ENCODE data around the gene TIA1.
"Not testable (repeated sequence)": the region's sequence is repeated elsewhere in the genome, so short reads cannot be mapped to it uniquely, and the experiment has no call there.

TIA1 gene

DNA sequence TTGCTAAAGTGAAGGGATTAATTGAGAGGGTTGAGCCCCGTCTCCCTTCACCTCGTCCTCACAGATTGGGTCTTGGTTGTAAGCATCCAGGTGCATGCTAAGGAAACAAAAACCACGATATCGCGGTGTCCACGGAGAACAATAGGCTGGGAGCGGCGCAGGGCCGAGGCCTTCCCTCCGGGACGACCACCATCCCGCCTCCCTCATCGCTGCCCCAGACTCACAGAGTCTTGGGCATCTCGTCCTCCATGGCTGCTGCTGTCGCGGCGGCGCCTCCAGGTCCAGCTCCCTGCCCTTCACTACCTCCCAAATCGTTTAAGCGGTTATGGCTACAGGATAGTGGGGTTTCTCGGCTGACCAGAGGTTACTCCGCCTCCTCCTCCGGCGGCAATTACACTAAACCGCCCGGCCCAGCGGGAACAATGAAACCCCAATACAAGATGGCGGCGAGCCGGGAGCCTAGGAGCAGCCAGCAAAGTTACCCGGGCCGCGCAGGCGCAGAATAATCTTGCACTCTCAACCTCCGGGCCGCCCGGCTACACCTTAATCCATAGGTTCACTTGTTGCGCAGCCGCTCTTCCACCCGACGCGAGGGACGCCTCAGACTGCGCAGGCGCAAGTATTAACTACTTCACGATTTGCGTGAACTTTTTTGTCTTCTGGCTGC lies at the start of gene TIA1:
TIA1 (minus strand) TSS at position 448 of the 667 bp plus-strand sequence; CDS start at position 250, 198 bp downstream.
- peak; percentile 97 for DNase-seq

DNA sequence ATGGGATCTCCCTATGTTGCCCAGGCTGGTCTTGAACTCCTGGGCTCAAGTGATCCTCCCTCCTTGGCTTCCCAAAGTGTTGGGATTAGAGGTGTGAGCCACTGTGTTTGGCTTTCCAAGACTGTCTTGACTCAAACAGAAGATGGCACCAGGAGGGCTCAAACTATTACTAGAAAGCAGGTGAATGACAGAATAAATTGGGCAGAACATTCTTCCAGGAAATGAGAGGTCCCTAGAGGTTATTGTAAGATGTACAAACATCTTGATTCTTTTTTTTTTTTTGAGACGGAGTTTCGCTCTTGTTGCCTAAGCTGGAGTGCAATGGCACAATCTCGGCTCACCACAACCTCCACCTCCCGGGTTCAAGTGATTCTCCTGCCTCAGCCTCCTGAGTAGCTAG lies 49.4 kb upstream of the TIA1 start:
- DNase-seq: not testable (repeated sequence)

GRCh38 chr2:70283500-70284191 lies 35.2 kb upstream of the TIA1 start:
- no peak for DNase-seq

DNA sequence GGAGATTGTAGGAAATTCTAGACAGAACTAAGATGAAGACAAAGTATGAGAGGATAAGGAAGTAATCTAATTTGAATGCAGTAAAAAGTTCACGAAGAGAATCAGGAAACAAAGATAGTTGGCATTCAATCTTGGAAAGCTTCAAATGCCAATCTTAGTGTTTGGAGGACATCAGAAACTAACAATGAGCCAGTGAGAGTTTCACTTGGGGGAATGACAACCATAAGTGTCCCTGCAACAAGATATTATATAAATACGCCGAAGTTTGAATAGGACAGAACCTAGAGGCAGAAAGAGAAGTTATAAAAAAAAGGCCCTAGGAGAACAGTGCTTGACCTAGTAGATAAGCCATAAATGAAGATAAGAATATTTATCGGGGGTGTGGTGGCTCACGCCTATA lies 34.0 kb upstream of the TIA1 start:
- DNase-seq: no peak

GRCh38 chr2:70280242-70280798 lies 31.9 kb upstream of the TIA1 start:
- no peak for DNase-seq

- no peak for DNase-seq
These were observed 21.9 kb upstream of the TIA1 start for GRCh38 chr2:70270323-70270722.

- not testable (repeated sequence) for DNase-seq
These were observed 21.2 kb upstream of the TIA1 start for GRCh38 chr2:70269422-70270302.

DNA sequence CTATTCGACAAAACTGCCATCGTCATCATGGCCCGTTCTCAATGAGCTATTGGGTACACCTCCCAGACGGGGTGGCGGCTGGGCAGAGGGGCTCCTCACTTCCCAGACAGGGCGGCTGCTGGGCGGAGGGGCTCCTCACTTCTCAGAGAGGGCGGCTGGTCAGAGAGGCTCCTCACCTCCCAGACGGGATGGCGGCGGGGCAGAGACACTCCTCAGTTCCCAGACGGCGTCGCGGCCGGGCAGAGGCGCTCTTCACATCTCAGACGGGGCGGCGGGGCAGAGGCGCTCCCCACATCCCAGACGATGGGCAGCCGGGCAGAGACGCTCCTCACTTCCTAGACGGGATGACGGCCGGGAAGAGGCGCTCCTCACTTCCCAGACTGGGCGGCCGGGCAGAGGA lies 18.5 kb upstream of the TIA1 start:
- DNase-seq: not testable (repeated sequence)

- DNase-seq: no peak
These were observed 13.1 kb upstream of the TIA1 start for GRCh38 chr2:70261501-70261900.

- no peak for DNase-seq
These were observed 10.1 kb upstream of the TIA1 start for GRCh38 chr2:70258532-70258875.

- no peak for DNase-seq
These were observed 7.3 kb upstream of the TIA1 start for GRCh38 chr2:70255637-70256314.

GRCh38 chr2:70250434-70250833 lies 2.0 kb upstream of the TIA1 start:
- DNase-seq: no peak

- no peak for DNase-seq
These were observed 856 bp downstream of the TIA1 start for GRCh38 chr2:70247364-70248180.

DNA sequence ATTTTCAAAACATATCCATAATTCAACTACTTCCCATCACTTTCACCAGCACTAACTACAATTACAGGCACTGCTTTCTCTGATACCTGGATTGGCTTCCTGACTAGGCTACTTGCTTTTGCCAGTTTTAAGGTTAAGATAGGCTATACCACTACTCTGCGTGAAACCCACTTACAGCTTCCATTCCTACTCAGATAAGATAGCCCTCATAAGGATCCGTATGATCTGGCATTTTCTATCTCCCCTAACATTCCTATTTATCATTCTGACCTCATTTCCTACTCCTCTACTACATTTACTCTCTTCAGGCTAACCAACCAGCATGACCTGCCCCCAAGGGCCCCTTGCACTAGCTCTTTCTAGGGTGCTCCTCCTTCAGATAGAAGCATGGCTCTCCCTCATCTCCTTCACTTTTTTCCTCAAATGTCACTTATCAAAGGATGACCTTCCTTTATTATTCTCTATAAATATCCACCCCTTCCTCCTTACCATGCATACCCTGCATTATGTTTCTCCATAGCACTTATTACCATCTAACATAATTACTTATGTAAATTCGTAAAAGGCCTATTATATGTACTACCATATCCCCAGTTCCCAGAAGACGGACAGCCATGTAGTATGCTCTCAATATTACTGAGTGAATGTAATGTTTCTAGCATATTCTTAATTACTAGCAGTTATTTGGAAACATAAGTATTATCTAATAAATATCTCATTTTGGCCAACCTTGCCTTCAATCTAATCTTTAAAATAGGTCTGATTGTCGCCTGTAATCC lies 4.4 kb downstream of the TIA1 start:
- DNase-seq: no peak

DNA sequence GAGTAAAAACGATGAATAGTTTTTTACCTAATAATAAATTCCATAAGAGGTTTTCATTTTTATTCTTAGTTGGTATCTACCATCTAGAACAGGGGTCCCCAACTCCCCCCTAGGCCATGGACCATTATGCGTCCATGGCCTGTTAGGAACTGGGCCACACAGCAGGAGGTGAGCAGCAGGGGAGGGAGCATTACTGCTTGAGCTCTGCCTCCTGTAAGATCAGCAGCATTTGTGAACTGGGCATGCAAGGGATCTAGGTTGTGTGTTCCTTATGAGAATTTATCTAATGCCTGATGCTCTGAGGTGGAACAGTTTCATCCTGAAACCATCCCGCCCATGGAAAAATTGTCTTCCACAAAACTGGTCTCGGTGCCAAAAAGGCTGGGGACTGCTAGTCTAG lies 5.9 kb downstream of the TIA1 start:
- DNase-seq: no peak

GRCh38 chr2:70241340-70241739 lies 7.1 kb downstream of the TIA1 start:
- no peak for DNase-seq

GRCh38 chr2:70240599-70240998 lies 7.8 kb downstream of the TIA1 start:
- DNase-seq: no peak

DNA sequence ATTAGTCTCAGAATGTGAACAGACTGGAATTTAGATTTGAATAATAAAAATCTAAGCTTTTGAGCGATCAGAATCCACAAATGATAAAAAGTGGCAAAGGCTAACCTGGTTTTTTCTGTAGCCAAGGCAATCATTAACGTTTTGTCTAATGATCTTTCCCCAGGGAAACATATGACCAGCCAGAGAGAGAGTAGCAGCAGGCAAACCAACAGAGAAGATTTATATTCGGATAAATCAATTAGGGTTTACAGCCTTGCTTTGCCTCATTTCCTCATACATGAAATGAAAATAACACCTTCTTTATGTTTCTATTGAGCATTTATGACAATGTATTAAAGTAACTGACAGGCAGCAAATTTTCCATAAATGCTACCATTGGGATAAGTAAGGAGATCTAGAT lies 14.5 kb downstream of the TIA1 start:
- DNase-seq: no peak

DNA sequence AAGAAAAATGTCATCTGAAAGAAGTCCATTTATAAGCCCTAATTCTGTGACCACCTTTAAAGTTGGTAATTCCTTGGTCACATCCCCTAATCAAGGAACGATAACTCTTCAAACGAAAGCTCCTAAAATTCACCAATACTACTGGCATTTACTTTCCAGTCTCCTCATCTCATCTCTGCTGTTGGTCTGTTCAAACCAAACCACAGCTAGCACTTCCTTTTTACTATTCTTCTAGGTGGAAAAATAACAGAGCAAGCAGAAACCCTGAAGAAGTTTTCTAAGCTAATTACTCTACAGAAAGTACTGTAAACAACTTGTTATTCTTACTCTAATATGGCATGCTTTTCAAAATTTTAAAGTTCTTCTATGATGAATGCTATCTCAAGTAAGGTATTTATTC lies 21.6 kb downstream of the TIA1 start:
- DNase-seq: no peak

DNA sequence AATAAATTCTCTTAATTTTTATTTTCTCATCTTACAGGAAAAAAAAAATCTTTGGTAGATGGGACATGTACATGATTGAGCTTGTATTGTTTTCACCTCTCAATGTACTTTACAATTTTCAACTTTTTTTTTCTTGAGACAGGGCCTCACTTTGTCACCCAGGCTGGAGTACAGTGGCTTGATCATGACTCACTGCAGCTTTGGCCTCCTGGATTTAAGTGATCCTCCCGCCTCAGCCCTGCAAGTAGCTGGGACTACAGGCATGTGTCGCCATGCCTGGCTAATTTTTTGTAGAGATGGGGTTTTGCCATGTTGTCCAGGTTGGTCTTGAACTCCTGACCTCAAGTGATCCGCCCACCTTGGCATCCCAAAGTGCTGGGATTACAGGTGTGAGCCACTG lies 25.1 kb downstream of the TIA1 start:
- DNase-seq: not testable (repeated sequence)

GRCh38 chr2:70214953-70215549 lies 33.4 kb downstream of the TIA1 start:
- DNase-seq: no peak
